ENCODE results near the gene MAMDC2. TPM values are rescaled to one million over a fixed set of nuclear protein-coding genes. Genes with fewer than 3 reads are reported as not detected.

Gene MAMDC2
- polyA plus RNA-seq, 1 donor: 6.9 TPM

GRCh38 chr9:70064496-70064895 is 20.8 kb downstream of the MAMDC2 start:
- no peak for DNase-seq (ENCODE audit: low read depth)

- DNase-seq (ENCODE audit: low read depth): no peak
Observed at GRCh38 chr9:70065572-70065971, 21.9 kb downstream of the MAMDC2 start.

DNA sequence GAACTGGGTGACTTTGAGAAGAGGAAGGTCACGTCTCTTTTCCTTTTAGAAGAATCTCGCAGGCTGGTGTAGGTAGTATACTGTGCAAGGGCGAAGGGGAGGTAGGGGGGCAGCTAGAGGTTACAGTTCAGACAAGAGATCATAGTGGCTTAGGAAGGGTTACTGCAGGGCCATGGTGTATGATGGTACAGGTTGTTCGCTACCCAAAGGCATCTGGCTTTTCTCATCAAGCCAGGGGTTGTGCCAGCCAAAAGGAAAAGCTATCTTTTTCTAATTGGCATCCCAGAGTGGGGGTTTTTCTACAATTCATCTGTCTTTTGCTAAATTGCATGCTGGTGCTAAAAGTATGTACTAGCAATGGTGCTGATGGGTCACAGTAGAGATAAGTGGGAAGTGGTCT is 22.8 kb downstream of the MAMDC2 start:
- no peak for DNase-seq (ENCODE audit: low read depth)

DNA sequence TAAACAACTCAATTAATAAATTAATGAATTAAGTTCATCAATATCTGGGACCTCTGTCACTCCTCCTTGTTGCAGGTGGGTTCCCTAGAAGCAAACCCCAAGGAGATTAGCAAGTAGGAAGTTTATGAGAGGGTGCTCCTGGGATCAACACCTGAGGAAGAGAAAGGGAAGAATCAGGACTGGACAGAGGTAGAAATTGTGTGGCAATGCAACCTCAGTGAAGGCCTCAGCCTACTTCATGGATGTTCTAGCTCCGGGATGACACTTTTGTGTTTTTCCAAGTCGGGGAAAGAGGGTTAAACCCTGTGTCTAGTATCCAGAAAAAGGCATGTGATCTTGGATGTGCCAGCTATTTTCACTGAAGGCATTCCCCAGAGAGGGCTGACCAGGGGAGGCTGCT is 23.2 kb downstream of the MAMDC2 start:
- DNase-seq (ENCODE audit: low read depth): no peak

- DNase-seq (ENCODE audit: low read depth): no peak
Observed at GRCh38 chr9:70069704-70070103, 26.1 kb downstream of the MAMDC2 start.

- no peak for DNase-seq (ENCODE audit: low read depth)
Observed at GRCh38 chr9:70073193-70073592, 29.5 kb downstream of the MAMDC2 start.

DNA sequence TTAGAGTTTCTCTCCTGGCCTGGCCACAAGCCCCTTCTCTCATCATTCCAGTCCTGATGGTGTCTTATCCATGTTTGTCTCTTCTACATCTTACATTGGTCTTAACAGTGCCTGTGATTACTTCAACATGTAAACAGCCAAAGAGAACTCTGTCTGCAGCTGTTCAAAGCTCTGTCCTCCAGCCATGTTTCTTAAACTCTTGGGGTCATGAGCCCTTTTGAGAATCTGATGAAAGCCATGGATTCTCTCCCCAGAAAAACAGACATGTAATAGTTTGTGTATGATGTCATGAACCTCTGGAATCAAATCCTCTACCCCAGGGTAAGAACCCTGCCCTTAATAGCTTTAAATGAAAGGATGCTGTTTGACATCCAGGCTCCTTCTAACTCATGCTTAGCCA is 30.1 kb downstream of the MAMDC2 start:
- no peak for DNase-seq (ENCODE audit: low read depth)

DNA sequence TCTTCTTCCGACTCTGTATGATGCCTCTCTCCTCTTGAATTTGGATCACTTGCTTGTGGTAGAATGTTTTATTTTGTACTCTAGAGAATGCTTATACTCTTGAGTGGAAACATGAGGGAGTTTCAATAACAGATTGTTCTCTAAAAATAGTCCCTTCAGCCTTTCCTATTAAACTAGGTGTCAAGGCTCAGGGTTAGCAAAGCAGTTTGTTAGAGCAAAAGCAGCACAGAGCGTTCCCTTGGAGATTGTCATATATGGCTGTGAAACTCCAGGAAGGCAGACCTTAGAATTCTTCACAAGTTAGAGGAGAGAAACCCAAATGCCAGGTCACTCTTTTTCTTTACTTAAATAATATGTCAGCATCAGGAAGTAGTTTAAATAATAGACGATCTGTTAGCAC is 33.0 kb downstream of the MAMDC2 start:
- DNase-seq (ENCODE audit: low read depth): no peak

GRCh38 chr9:70079417-70080037 is 35.9 kb downstream of the MAMDC2 start:
- no peak for DNase-seq (ENCODE audit: low read depth)

DNA sequence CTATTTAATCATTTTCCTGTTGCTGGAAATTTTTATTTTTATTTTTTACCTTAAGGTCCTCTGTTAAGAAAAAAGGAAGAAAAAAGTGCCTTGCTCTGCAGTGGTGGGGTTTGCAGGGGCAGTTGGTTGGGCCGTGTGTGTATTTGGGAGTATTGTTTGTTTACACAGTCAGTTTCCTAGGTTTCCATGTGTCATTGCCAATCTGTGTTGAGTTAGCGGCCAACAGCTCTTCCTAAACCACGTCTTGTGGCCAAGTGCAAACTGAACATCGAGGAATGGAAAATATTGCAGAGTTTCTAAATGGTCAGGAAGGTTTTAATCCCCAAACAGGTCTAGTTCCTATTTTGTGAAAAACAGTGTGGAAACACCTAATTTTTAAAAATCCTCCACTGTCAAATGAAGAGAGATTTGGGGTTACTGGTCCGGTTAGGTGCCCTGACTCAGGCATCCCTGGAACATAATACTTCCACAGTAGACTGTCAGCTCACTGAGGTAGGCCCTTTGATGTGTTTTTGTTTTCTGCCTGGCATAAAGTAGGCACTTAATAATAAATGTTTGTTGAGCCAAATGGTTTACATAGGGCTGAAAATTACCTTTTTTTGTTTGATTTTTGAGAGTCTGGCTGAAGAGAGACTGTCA is 37.0 kb downstream of the MAMDC2 start:
- peak; percentile 92 for DNase-seq (ENCODE audit: low read depth)

- DNase-seq (ENCODE audit: low read depth): no peak
Observed at GRCh38 chr9:70081120-70081495, 37.5 kb downstream of the MAMDC2 start.

DNA sequence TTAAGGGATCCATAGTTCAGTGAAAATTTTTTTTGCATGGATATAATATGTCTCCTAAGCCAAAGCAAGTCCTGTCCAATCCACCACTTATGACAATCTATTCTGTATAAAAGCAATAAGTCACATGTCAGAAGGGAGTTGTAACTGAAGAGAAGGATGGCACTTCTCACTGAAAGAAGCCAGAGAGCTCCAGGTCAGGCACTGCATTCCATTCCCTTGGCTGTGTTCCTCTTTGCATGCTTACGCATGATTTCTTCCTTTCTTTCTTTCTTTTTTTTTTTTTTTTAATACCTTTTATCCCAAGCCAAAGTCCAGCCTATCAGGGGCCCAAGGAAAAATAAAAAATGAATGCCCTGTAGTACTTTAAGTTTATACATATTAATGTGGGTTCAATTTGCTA is 39.8 kb downstream of the MAMDC2 start:
- DNase-seq (ENCODE audit: low read depth): no peak

GRCh38 chr9:70085241-70085640 is 41.6 kb downstream of the MAMDC2 start:
- no peak for DNase-seq (ENCODE audit: low read depth)

GRCh38 chr9:70091103-70091502 is 47.5 kb downstream of the MAMDC2 start:
- DNase-seq (ENCODE audit: low read depth): no peak

DNA sequence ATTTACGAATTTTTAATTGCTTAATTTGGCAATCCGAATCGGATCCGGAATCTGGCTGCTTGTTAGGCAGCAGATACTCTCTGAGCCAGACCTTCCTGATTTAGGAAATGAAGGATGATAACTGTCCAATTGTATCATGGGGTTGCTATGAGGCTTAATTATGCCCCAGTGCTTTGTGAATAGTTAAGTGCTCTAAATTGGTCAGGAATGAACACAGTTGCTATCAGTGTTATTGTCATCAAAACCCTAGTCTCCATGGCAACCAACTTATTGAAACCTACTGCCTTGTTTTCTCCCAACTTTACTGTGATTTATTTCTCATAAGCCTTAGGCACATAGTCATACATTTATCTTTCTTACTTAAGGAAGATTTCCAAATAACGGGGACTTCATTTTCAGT is 47.9 kb downstream of the MAMDC2 start:
- DNase-seq (ENCODE audit: low read depth): no peak

GRCh38 chr9:70092190-70092589 is 48.5 kb downstream of the MAMDC2 start:
- no peak for DNase-seq (ENCODE audit: low read depth)

GRCh38 chr9:70093095-70093494 is 49.4 kb downstream of the MAMDC2 start:
- DNase-seq (ENCODE audit: low read depth): no peak

DNA sequence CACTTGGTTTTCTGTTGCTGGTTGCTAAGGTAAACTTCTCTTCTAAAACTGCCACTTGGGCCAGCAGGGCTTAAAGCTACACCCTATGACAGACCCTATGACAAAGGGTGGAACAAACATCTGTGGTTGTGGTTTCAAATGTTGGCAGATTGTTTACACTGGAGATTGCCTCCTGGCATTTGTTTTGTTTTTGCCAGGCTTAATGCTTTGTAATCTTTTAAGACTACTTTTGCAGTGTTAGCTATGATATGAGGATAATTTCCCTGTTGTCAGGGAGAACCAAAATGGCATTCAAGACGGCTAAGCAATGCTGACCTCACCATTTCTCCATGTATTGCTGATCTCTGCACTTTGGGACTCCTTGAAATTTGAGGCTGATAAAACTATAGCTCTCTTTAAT is 50.3 kb downstream of the MAMDC2 start:
- no peak for DNase-seq (ENCODE audit: low read depth)

DNA sequence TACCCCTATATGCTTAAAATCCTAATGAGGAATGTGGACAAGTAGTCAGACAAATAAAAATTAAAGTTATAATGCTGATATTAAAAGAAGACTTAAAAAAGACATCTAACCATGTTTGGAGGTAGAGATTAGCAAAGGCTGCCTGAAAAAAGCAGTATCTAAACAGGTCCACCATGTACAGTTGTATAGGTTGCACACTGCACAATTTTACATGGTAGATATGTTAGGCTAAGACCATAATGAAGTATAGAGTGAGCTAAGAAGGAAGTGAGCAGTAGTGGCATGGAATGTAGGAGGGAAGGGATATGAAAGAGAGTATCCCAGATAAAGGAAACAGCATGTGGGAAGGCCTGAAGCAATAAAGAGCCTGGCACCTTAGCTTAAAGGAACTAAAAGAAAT is 51.1 kb downstream of the MAMDC2 start:
- DNase-seq (ENCODE audit: low read depth): no peak

DNA sequence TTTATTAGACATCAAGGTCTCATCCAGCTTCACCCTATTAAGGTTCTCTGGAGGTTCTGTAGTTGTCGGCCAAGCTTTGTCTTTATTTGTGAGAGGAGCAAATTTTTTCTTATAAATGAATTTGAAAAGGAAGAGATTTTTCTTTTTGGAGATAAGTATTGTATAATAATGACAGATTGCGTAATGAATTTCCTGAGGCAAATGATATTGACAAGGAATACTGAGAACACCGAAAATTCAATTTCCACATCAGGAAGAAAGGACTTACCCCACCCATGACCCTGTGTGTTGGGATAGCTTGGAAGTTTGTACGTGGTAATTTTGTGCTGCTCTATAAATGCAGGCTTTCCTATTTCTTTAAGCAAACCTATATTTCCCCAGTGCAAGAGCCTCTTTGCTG is 53.5 kb downstream of the MAMDC2 start:
- no peak for DNase-seq (ENCODE audit: low read depth)

- DNase-seq (ENCODE audit: low read depth): no peak
Observed at GRCh38 chr9:70100362-70100761, 56.7 kb downstream of the MAMDC2 start.

DNA sequence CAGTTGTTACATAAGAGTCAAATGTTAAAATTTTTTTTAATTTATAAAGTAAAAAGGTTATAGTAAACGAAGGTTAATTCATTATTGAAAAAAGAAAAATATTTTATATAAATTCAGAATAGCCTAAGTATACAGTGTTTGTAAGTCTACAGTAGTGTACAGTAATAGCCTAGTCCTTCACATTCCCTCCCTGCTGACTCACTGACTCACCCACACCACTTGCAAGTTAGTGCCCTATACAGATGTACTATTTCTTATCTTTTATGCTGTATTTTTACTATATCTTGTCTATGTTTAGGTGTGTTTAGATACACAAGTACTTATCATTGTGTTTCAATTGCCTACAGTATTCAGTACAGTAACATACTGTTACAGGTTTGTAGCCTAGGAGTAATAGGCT is 57.6 kb downstream of the MAMDC2 start:
- DNase-seq (ENCODE audit: low read depth): no peak

- DNase-seq (ENCODE audit: low read depth): no peak
Observed at GRCh38 chr9:70105147-70105546, 61.5 kb downstream of the MAMDC2 start.

DNA sequence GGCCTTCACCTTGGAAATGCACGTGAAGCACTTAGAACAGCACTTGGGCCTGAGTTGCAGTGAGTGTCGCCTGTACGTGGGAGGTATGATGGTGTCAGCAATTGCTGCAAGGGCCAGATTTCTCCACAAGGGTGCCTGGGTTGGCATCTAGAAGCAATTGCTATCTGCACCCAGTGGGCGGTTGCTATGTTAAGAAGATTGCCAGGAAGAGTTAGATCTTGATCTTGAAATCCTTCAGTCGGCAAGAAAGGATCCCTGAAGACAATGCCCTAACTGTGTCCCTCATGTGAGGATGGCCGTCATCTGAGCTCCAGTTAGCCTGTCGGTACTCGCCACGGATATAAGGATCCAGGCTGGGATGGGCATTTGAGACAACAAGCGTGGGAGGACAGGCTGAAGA is 62.9 kb downstream of the MAMDC2 start:
- no peak for DNase-seq (ENCODE audit: low read depth)

Measured in forelimb muscle (tissue), 1 donor.